ENCODE measurements around the gene PRX. TPM values are rescaled to one million over a fixed set of nuclear protein-coding genes. Genes with fewer than 3 reads are reported as not detected.

PRX gene
- total RNA-seq, 1 donor from 2014 or later = 3.3 TPM

DNA sequence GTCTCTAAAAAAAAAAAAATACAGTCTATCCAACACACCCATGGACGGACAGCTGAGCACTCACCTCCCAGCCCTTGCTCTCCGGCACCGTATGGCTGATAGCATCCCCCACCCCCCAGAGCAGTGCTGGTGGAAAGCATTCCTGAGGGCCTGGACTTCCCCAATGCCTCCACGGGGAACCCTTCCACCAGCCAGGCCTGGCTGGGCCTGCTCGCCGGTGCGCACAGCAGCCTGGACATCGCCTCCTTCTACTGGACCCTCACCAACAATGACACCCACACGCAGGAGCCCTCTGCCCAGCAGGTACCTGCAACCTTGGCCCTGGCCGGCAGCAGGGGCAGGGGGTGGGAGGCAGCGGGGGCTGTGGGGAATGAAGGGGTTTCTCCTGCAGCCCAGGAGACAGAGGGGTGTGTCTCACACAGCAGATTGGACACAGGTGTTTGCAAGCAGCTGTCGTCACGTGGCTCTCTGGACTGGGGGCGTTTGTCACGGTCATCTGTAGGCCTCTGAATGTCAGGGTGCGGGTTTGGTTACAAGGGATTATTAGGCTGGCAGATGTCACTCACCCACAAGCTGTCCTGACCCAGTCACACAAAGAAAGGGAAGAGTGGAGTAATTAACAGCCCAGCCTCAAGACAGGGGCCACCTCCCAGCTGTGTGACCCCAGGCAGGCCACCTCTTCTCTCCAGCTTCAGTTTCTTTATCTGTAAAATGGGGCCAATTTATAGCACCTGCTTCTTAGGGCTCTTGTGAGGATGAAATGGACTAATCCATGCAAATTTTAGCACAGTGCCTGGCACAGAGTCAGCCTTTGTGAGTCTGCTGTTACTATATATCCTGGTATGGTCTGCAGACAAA is 45.4 kb downstream of the PRX start:
- no peak for DNase-seq (ENCODE audit: low spot score in 2 of 2)
- H3K9me3 ChIP-seq = no peaks in the 10 kb centered on the region
- peaks cover 0 to 5% of the 10 kb centered on the region in 2 donors for H3K4me1 ChIP-seq
- H3K27ac ChIP-seq = no peak overlapping the region
- H3K36me3 ChIP-seq = peaks cover 46 to 65% of the 10 kb centered on the region in 2 donors
- no peak overlapping the region for H3K4me3 ChIP-seq
- intact Hi-C loops (cut with DNase I) = no loop called here
- no peaks in the 10 kb centered on the region for H3K27me3 ChIP-seq
- no peak for TF ChIP-seq CTCF (IDR thresholded peaks at IDR 0.05)

DNA sequence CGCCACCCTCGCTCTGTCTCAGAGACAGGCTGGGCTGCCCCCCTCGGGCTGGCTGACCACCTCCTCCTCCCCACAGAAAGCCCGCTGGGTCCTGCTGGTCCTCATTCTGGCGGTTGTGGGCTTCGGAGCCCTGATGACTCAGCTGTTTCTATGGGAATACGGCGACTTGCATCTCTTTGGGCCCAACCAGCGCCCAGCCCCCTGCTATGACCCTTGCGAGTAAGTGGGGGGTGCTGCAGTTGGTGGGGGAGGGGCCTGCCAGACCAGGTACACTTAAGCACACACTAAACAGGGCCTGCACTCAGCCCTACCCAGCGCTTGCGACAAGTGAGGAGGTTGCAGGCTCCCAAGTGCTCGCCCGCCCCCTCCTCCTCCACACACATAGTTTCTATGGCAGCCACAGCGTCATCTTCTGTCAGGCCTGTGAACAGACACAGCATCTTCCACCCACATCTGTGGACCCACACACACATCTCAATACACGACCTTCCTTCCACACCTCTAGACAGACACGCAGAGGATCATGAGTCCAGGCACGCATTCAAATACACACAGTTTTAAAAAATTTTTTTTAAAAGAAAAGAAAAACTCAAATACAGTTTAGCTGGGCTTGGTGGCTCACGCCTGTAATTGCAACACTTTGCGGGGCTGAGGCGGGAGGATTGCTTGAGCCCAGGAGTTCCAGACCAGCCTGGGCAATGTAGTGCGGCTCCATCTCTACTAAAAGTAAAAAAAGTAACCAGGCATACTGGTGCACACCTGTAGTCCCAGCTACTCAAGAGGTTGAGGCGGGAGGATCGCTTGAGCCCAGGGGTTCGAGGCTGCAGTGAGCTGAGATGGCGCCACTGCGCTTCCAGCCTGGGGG is 46.2 kb downstream of the PRX start:
- Histone ChIP-seq H3K4me1 (peaks cover 0 to 5% of the 10 kb centered on the region in 2 donors), H3K4me3 (peak overlapping the region in 1 of 2 donors; percentile 11), H3K27me3 (no peaks in the 10 kb centered on the region), H3K27ac (no peak overlapping the region), H3K9me3 (no peaks in the 10 kb centered on the region), H3K36me3 (peaks cover 40 to 56% of the 10 kb centered on the region in 2 donors)
- intact Hi-C loops (cut with DNase I) = no loop called here
- TF ChIP-seq CTCF (IDR thresholded peaks at IDR 0.05) = no peak
- DNase-seq (ENCODE audit: low spot score in 2 of 2) = no peak

DNA sequence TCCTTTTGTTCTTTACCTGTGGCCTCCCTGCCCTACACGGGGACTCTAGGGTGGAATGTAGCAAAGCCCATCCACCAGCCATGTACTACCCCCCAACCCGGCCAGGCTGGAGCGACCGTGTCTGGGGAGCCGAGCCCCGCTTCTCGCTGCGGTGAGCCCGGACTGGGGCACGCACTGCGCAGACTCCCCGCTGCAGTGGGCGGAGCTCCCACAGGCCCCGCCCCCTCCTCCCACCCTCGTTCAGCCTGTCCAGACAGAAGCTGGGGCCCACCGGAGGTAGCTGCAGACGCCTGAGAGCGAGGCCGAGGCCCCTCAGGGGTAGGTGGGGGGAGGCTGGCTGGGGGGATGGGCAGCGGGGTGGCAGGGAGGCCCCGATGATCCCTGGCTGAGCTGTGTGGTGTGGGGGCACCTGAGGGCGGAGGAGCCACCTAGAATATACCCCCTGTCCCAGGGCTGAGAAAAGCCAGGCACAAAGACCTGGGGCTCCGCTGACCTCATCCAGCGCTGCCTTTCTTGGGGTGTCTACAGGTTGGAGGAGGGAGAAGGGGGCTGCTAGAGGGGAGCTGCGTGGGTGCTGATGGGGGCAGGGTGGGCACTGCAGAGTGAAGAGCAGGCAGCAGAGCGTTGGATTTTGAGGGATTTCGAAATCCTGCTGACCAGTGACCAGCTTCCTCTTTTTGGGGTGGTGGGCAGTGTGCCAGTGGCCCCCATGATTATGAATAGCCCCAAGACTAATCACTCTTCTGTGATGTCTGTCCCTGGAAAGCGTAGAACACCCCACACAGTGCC is 47.4 kb downstream of the PRX start:
- H3K27me3 ChIP-seq = no peaks in the 10 kb centered on the region
- TF ChIP-seq CTCF (IDR thresholded peaks at IDR 0.05) = no peak
- H3K27ac ChIP-seq = peak overlapping the region in 1 of 2 donors; percentile 1
- H3K36me3 ChIP-seq = peaks cover 30 to 45% of the 10 kb centered on the region in 2 donors
- H3K4me1 ChIP-seq = peaks cover 0 to 5% of the 10 kb centered on the region in 2 donors
- H3K4me3 ChIP-seq = peak overlapping the region; percentile 52 to 54
- intact Hi-C loops (cut with DNase I) = no loop called here
- no peaks in the 10 kb centered on the region for H3K9me3 ChIP-seq
- DNase-seq (ENCODE audit: low spot score in 2 of 2) = peak in 1 of 2 donors; percentile 30

- DNase-seq (ENCODE audit: low spot score in 2 of 2) = no peak
- Histone ChIP-seq H3K27me3 (no peaks in the 10 kb centered on the region), H3K4me1 (peaks cover 0 to 5% of the 10 kb centered on the region in 2 donors), H3K9me3 (no peaks in the 10 kb centered on the region), H3K4me3 (peak overlapping the region; percentile 52 to 54), H3K27ac (no peak overlapping the region), H3K36me3 (peaks cover 28 to 37% of the 10 kb centered on the region in 2 donors)
- TF ChIP-seq CTCF (IDR thresholded peaks at IDR 0.05) = no peak
- intact Hi-C loops (cut with DNase I) = no loop called here
Measured at GRCh38 chr19:40365010-40365409, 48.2 kb downstream of the PRX start.

GRCh38 chr19:40363069-40363468 is 50.1 kb downstream of the PRX start:
- Histone ChIP-seq H3K4me1 (peaks cover 0 to 5% of the 10 kb centered on the region in 2 donors), H3K27me3 (no peaks in the 10 kb centered on the region), H3K4me3 (no peak overlapping the region), H3K36me3 (peaks cover 19% of the 10 kb centered on the region in 2 donors), H3K9me3 (no peaks in the 10 kb centered on the region), H3K27ac (no peak overlapping the region)
- no peak for TF ChIP-seq CTCF (IDR thresholded peaks at IDR 0.05)
- intact Hi-C loops (cut with DNase I) = no loop called here
- no peak for DNase-seq (ENCODE audit: low spot score in 2 of 2)

Measured in ascending aorta (tissue), 2 donors.